IMR-90 (cell line): ENCODE measurements around the gene MED26. TPM values are rescaled to one million over a fixed set of nuclear protein-coding genes. Genes with fewer than 3 reads are reported as not detected.

Experiments used
- ATAC-seq: fragments of 200-7000 bp; cut with Tn5 transposase; 2 replicates; pipeline ENCODE4 v1.9.1; 2020; ENCODE audit warnings: low read depth, mild to moderate bottlenecking, moderate library complexity
- BruUV-seq: library from RNA; stranded (reverse); fragments of 400-500 nt; replicated peaks from 2 replicates; lab custom pipeline; 2021; lab: Mats Ljungman, UMichigan
- CTCF ChIA-PET: fragments of 300-600 bp; formaldehyde crosslinking; extraction: SDS; loops from one replicate; lab custom pipeline; 2021; ENCODE audit warnings: antibody characterized with exemption; lab: Yijun Ruan, JAX
- POLR2A ChIA-PET: fragments of 300-600 bp; sonication (Branson Sonifier 250); formaldehyde crosslinking; loops from one replicate; lab custom pipeline; 2022; ENCODE audit warnings: antibody characterized with exemption; ENCODE audit not compliant: unreplicated experiment; lab: Charles Lee
- DNase-seq: peaks from one replicate; pipeline ENCODE4 v3.0.0; 2013
- H2AFZ ChIP-seq: replicated peaks from 2 replicates; pipeline ENCODE3; 2013; ENCODE audit warnings: low read length, mild to moderate bottlenecking; ENCODE audit not compliant: poor library complexity
- H2AK5ac ChIP-seq: 2 replicates; pipeline ENCODE4 v1.6.1; 2013; ENCODE audit warnings: low read depth, low read length, inconsistent platforms
- H2AK9ac ChIP-seq: replicated peaks from 2 replicates; pipeline ENCODE3; 2013; ENCODE audit warnings: mild to moderate bottlenecking, low read depth, low read length, moderate library complexity; ENCODE audit not compliant: poor library complexity
- H2BK120ac ChIP-seq: 2 replicates; pipeline ENCODE4 v1.6.1; 2013; ENCODE audit warnings: low read depth, low read length, inconsistent platforms
- H2BK15ac ChIP-seq: 3 replicates; pipeline ENCODE4 v1.6.1; 2013; ENCODE audit warnings: low read depth, low read length, inconsistent platforms
- H2BK20ac ChIP-seq: 2 replicates; pipeline ENCODE4 v1.6.1; 2013; ENCODE audit warnings: low read depth, mild to moderate bottlenecking, inconsistent platforms, low read length, moderate library complexity
- H2BK5ac ChIP-seq: 2 replicates; pipeline ENCODE4 v1.6.1; 2013; ENCODE audit warnings: mild to moderate bottlenecking, low read depth, low read length, inconsistent platforms; ENCODE audit not compliant: poor library complexity, severe bottlenecking
- H3K14ac ChIP-seq: replicated peaks from 2 replicates; pipeline ENCODE4 v1.6.1; 2013; ENCODE audit warnings: low read depth, low read length, inconsistent platforms
- H3K18ac ChIP-seq: 2 replicates; pipeline ENCODE4 v1.6.1; 2013; ENCODE audit warnings: low read depth, low read length, control low read depth
- H3K23ac ChIP-seq: 2 replicates; pipeline ENCODE4 v1.6.1; 2013; ENCODE audit warnings: low read depth, low read length, inconsistent platforms
- H3K27ac ChIP-seq: 2 replicates; pipeline ENCODE4 v1.5.1; 2013; ENCODE audit warnings: mild to moderate bottlenecking, control low read depth, low read length; ENCODE audit not compliant: insufficient read depth
- H3K27me3 ChIP-seq: 2 replicates; pipeline ENCODE4 v1.6.1; 2013; ENCODE audit warnings: low read length; ENCODE audit not compliant: control insufficient read depth, insufficient read depth
- H3K36me3 ChIP-seq: 2 replicates; pipeline ENCODE4 v1.6.1; 2013; ENCODE audit warnings: low read length, mixed read lengths; ENCODE audit not compliant: control insufficient read depth, insufficient read depth
- H3K4ac ChIP-seq: 2 replicates; pipeline ENCODE4 v1.6.1; 2013; ENCODE audit warnings: low read depth, low read length, inconsistent platforms
- H3K4me1 ChIP-seq: 2 replicates; pipeline ENCODE4 v1.6.1; 2013; ENCODE audit warnings: low read length, mixed read lengths; ENCODE audit not compliant: control insufficient read depth, insufficient read depth
- H3K4me2 ChIP-seq: 2 replicates; pipeline ENCODE4 v1.6.1; 2013; ENCODE audit warnings: low read depth, mild to moderate bottlenecking, control low read depth, low read length, moderate library complexity
- H3K4me3 ChIP-seq: 2 replicates; pipeline ENCODE4 v1.5.1; 2013; ENCODE audit warnings: low read depth, mild to moderate bottlenecking, control low read depth, low read length, moderate library complexity; ENCODE audit not compliant: insufficient read depth
- H3K56ac ChIP-seq: 2 replicates; pipeline ENCODE4 v1.6.1; 2013; ENCODE audit warnings: low read length, inconsistent platforms; ENCODE audit not compliant: insufficient read depth; ENCODE audit errors: extremely low read depth
- H3K79me1 ChIP-seq, 2 experiments: 2 replicates each; pipeline ENCODE4 v1.6.1; 2013; ENCODE audit warnings: low read length in 2 of 2, inconsistent platforms in 1 of 2, low read depth in 1 of 2
- H3K9ac ChIP-seq: 2 replicates; pipeline ENCODE4 v1.6.1; 2013; ENCODE audit warnings: low read depth, low read length, control low read depth
- H3K9me1 ChIP-seq: 2 replicates; pipeline ENCODE4 v1.6.1; 2013; ENCODE audit warnings: low read length, inconsistent platforms; ENCODE audit not compliant: insufficient read depth
- H3K9me3 ChIP-seq: 2 replicates; pipeline ENCODE4 v1.6.1; 2013; ENCODE audit warnings: low read length; ENCODE audit not compliant: control insufficient read depth, insufficient read depth
- H4K20me1 ChIP-seq: 2 replicates; pipeline ENCODE4 v1.6.1; 2013; ENCODE audit warnings: low read length, inconsistent platforms; ENCODE audit not compliant: insufficient read depth
- H4K5ac ChIP-seq: 2 replicates; pipeline ENCODE4 v1.6.1; 2013; ENCODE audit warnings: mild to moderate bottlenecking, low read depth, low read length, control low read depth
- H4K8ac ChIP-seq, 2 experiments: 2 replicates each; pipeline ENCODE4 v1.6.1; 2013; ENCODE audit warnings: low read depth in 2 of 2, low read length in 2 of 2, control low read depth in 1 of 2, inconsistent platforms in 1 of 2
- H4K91ac ChIP-seq: 2 replicates; pipeline ENCODE4 v1.6.1; 2013; ENCODE audit warnings: low read depth, low read length, inconsistent platforms; ENCODE audit not compliant: insufficient read depth
- RCOR1 ChIP-seq: IDR thresholded peaks from 2 replicates; pipeline ENCODE4 v1.6.1; 2012; ENCODE audit warnings: mild to moderate bottlenecking, low read length, improper control_type of control experiment; ENCODE audit not compliant: insufficient replicate concordance
- WGBS, 2 experiments: methylation state at CpG; one replicate each; pipeline versions ENCODE4 v1.1.5 to v1.1.7; 2013; ENCODE audit warnings: missing lambda C conversion rate in 2 of 2; ENCODE audit not compliant: insufficient read length in 1 of 2; ENCODE audit errors: extremely low coverage in 2 of 2; 5-methylcytosine and 5-hydroxymethylcytosine counted together
- dilution Hi-C: fragments of 300-500 bp; cut with HindIII; formaldehyde crosslinking; loops from one replicate; pipeline ENCODE4 v1.14.3; 2018; ENCODE audit warnings: low sequenced_read_pairs; ENCODE audit not compliant: unreplicated experiment
- in situ Hi-C: fragments of 300-500 bp; cut with MboI; formaldehyde crosslinking; loops from 3 replicates; pipeline ENCODE4 v1.14.3; 2019; ENCODE audit warnings: low sequenced_read_pairs, inconsistent platforms, mixed read lengths
- intact Hi-C: fragments of 100-400 bp; cut with micrococcal nuclease; formaldehyde crosslinking; loops from 2 replicates; pipeline ENCODE4 v1.10.0; 2022
- polyA plus RNA-seq, 3 experiments: library from polyadenylated mRNA; depleted of rRNA; stranded (reverse); fragments of >200 nt; gene quantifications; 2 replicates each; pipeline ENCODE4 v1.2.3, GENCODE V29; 2012; ENCODE audit warnings: low replicate concordance in 1 of 3
- total RNA-seq: library from RNA; depleted of rRNA; stranded (reverse); fragments of >200 nt; gene quantifications from 2 replicates; pipeline ENCODE4 v1.2.3, GENCODE V29; 2012

Gene MED26
- total and polyA plus RNA-seq, 2 of the 4 experiments (the other 2 are of a cell fraction): 2.0 to 4.0 TPM

- H3K23ac ChIP-seq: no peak overlapping the region
- H4K8ac ChIP-seq: no peak overlapping the region
- no peak overlapping the region for H3K4ac ChIP-seq
- H3K18ac ChIP-seq: no peak overlapping the region
- H3K27ac ChIP-seq: no peak overlapping the region
- no peak overlapping the region for H3K14ac ChIP-seq
- intact Hi-C loops: no loop called here
- no peak overlapping the region for H4K91ac ChIP-seq
- H3K27me3 ChIP-seq: no peaks in the 10 kb centered on the region
- WGBS, 2 experiments: 92% methylated on average over 4 of the region's 11 CpGs; no CpG with 5 or more reads in 1 of the 2 experiments
- H2AK9ac ChIP-seq: no peak overlapping the region
- peaks cover 46% of the 10 kb centered on the region for H3K9me1 ChIP-seq
- no peak overlapping the region for H2BK120ac ChIP-seq
- dilution Hi-C loops: no loop called here
- H2AK5ac ChIP-seq: no peak overlapping the region; the same call in 1 of the 2 replicates
- no peak overlapping the region for H2BK5ac ChIP-seq
- no peak overlapping the region for H3K4me3 ChIP-seq
- ATAC-seq: no peak
- in situ Hi-C loops: no loop called here
- no peak for TF ChIP-seq RCOR1
- H3K36me3 ChIP-seq: no peaks in the 10 kb centered on the region
- CTCF ChIA-PET: no interaction called here
- no peak overlapping the region for H2AFZ ChIP-seq
- H2BK15ac ChIP-seq: no peak overlapping the region
- no TSS peak for BruUV-seq
- H4K20me1 ChIP-seq: peaks cover 99% of the 10 kb centered on the region
- no peaks in the 10 kb centered on the region for H3K9me3 ChIP-seq
- H2BK20ac ChIP-seq: no peak overlapping the region
- no peak overlapping the region for H3K4me2 ChIP-seq
- H3K56ac ChIP-seq: no peak overlapping the region
- DNase-seq: peak; percentile 19
- POLR2A ChIA-PET: interaction anchor here (0.7 kb wide), 1 partner anchor 42 kb away, joined by 3 read pairs; the partner anchor contains the start of gene MED26
- H4K5ac ChIP-seq: no peak overlapping the region
- H3K4me1 ChIP-seq: peaks cover 40% of the 10 kb centered on the region
- no peak overlapping the region for H3K9ac ChIP-seq
- peaks cover 36 to 98% of the 10 kb centered on the region in 2 experiments; a peak in 3 of 4 replicates for H3K79me1 ChIP-seq
These were observed 42.1 kb downstream of the MED26 start for GRCh38 chr19:16585808-16586476.
